ENCODE data around the gene KCNAB3.
A peak's percentile ranks its signal among the peaks of the same experiment; 100 is the strongest.

KCNAB3 gene

GRCh38 chr17:7927596-7927995 is 2.1 kb downstream of the KCNAB3 start:
- H2AFZ ChIP-seq (ENCODE audit: low read depth, low read length), result no peak overlapping the region
- no peak for DNase-seq
- no peak overlapping the region for H3K4ac ChIP-seq (ENCODE audit: low read depth in 1 of 2, low read length in 2 of 2)
- 78% methylated on average over 3 of the region's 3 CpGs for WGBS
- no peak overlapping the region for H4K91ac ChIP-seq (ENCODE audit: low read length)
- H2BK120ac ChIP-seq (ENCODE audit: low read depth, low read length), result no peak overlapping the region
- no peak overlapping the region for H3K14ac ChIP-seq (ENCODE audit: low read length in 2 of 2)
- H2BK12ac ChIP-seq (ENCODE audit: low read length in 2 of 2), result no peak overlapping the region
- H3K18ac ChIP-seq (ENCODE audit: low read depth in 1 of 2, low read length in 2 of 2), result no peak overlapping the region
- no peaks in the 10 kb centered on the region for H3K27me3 ChIP-seq (ENCODE audit: control insufficient read depth in 1 of 2, insufficient read depth in 1 of 2, low read length in 2 of 2)
- H3K27ac ChIP-seq (ENCODE audit: low read length, poor library complexity, severe bottlenecking), result no peak overlapping the region
- no peak overlapping the region for H2BK15ac ChIP-seq (ENCODE audit: low read depth, poor library complexity, severe bottlenecking)
- H2AK5ac ChIP-seq (ENCODE audit: low read length, severe bottlenecking), result no peak overlapping the region
- peaks cover 0 to 16% of the 10 kb centered on the region in 2 experiments for H3K36me3 ChIP-seq (ENCODE audit: control insufficient read depth in 1 of 2, insufficient read depth in 2 of 2, low read depth in 1 of 2, low read length in 2 of 2)
- no peak overlapping the region for H3K9ac ChIP-seq (ENCODE audit: low read length)
- H3K4me3 ChIP-seq (ENCODE audit: insufficient read depth in 1 of 2, low read depth in 1 of 2, low read length in 2 of 2), result no peak overlapping the region
- H4K8ac ChIP-seq (ENCODE audit: low read length), result no peak overlapping the region
- peaks cover 17% of the 10 kb centered on the region for H3K79me1 ChIP-seq (replicated peaks; ENCODE audit: low read length, poor library complexity, severe bottlenecking)
- H3K4me2 ChIP-seq (ENCODE audit: low read length, poor library complexity, severe bottlenecking), result no peak overlapping the region
- peaks cover 21% of the 10 kb centered on the region for H3K4me1 ChIP-seq (ENCODE audit: control insufficient read depth, insufficient read depth, low read depth, low read length)
- H3K23ac ChIP-seq (ENCODE audit: low read length in 2 of 2), result no peak overlapping the region
- H2BK5ac ChIP-seq (ENCODE audit: low read depth, low read length, poor library complexity, severe bottlenecking), result no peak overlapping the region
- no peaks in the 10 kb centered on the region for H3K9me3 ChIP-seq (ENCODE audit: control insufficient read depth, low read length)

GRCh38 chr17:7922845-7923628 is 6.6 kb downstream of the KCNAB3 start:
- no peak overlapping the region for H2AK5ac ChIP-seq (ENCODE audit: low read length, severe bottlenecking)
- WGBS, result 28% methylated on average over 45 of the region's 45 CpGs
- peaks cover 0 to 2% of the 10 kb centered on the region in 2 experiments for H3K36me3 ChIP-seq (ENCODE audit: control insufficient read depth in 1 of 2, insufficient read depth in 2 of 2, low read depth in 1 of 2, low read length in 2 of 2)
- H4K91ac ChIP-seq (ENCODE audit: low read length), result peak overlapping the region; percentile 78
- H3K27me3 ChIP-seq (ENCODE audit: control insufficient read depth in 1 of 2, insufficient read depth in 1 of 2, low read length in 2 of 2), result no peaks in the 10 kb centered on the region
- peaks cover 6% of the 10 kb centered on the region for H3K4me1 ChIP-seq (ENCODE audit: control insufficient read depth, insufficient read depth, low read depth, low read length)
- H2BK15ac ChIP-seq (ENCODE audit: low read depth, poor library complexity, severe bottlenecking), result peak overlapping the region; percentile 83
- no peaks in the 10 kb centered on the region for H3K9me3 ChIP-seq (ENCODE audit: control insufficient read depth, low read length)
- H3K4me2 ChIP-seq (ENCODE audit: low read length, poor library complexity, severe bottlenecking), result peak overlapping the region; percentile 46
- no peak overlapping the region for H3K27ac ChIP-seq (ENCODE audit: low read length, poor library complexity, severe bottlenecking)
- no peak overlapping the region for H3K14ac ChIP-seq (ENCODE audit: low read length in 2 of 2)
- H2BK120ac ChIP-seq (ENCODE audit: low read depth, low read length), result no peak overlapping the region
- H3K9ac ChIP-seq (ENCODE audit: low read length), result peak overlapping the region; percentile 84
- H3K18ac ChIP-seq (ENCODE audit: low read depth in 1 of 2, low read length in 2 of 2), result peak overlapping the region; percentile 58 to 84
- peak overlapping the region; percentile 22 to 24 for H3K4ac ChIP-seq (ENCODE audit: low read depth in 1 of 2, low read length in 2 of 2)
- peak overlapping the region in 1 of 2 experiments; percentile 21 for H2BK12ac ChIP-seq (ENCODE audit: low read length in 2 of 2)
- peak overlapping the region; percentile 83 for H4K8ac ChIP-seq (ENCODE audit: low read length)
- peak; percentile 78 for DNase-seq
- peak overlapping the region in 1 of 2 experiments; percentile 85 for H3K4me3 ChIP-seq (ENCODE audit: insufficient read depth in 1 of 2, low read depth in 1 of 2, low read length in 2 of 2)
- H3K79me1 ChIP-seq (replicated peaks; ENCODE audit: low read length, poor library complexity, severe bottlenecking), result no peaks in the 10 kb centered on the region
- H2AFZ ChIP-seq (ENCODE audit: low read depth, low read length), result peak overlapping the region; percentile 30
- no peak overlapping the region for H3K23ac ChIP-seq (ENCODE audit: low read length in 2 of 2)
- H2BK5ac ChIP-seq (ENCODE audit: low read depth, low read length, poor library complexity, severe bottlenecking), result no peak overlapping the region

- peak overlapping the region in 1 of 2 experiments; percentile 85 for H3K4me3 ChIP-seq (ENCODE audit: insufficient read depth in 1 of 2, low read depth in 1 of 2, low read length in 2 of 2)
Observed at GRCh38 chr17:7922269-7922844, 7.3 kb downstream of the KCNAB3 start.

GRCh38 chr17:7916808-7917207 is 12.8 kb downstream of the KCNAB3 start:
- peak overlapping the region; percentile 89 for H3K9ac ChIP-seq (ENCODE audit: low read length)
- no peak overlapping the region for H2BK120ac ChIP-seq (ENCODE audit: low read depth, low read length)
- whole genome bisulfite sequencing, result 63% methylated on average over 2 of the region's 2 CpGs
- no peaks in the 10 kb centered on the region for H3K27me3 ChIP-seq (ENCODE audit: control insufficient read depth in 1 of 2, insufficient read depth in 1 of 2, low read length in 2 of 2)
- no peak overlapping the region for H3K27ac ChIP-seq (ENCODE audit: low read length, poor library complexity, severe bottlenecking)
- no peak overlapping the region for H2AK5ac ChIP-seq (ENCODE audit: low read length, severe bottlenecking)
- H3K23ac ChIP-seq (ENCODE audit: low read length in 2 of 2), result no peak overlapping the region
- peak overlapping the region in 1 of 2 experiments; percentile 75 for H3K4me3 ChIP-seq (ENCODE audit: insufficient read depth in 1 of 2, low read depth in 1 of 2, low read length in 2 of 2)
- no peak overlapping the region for H2BK12ac ChIP-seq (ENCODE audit: low read length in 2 of 2)
- DNase-seq, result peak; percentile 2
- peaks cover 15% of the 10 kb centered on the region for H3K4me1 ChIP-seq (ENCODE audit: control insufficient read depth, insufficient read depth, low read depth, low read length)
- no peak overlapping the region for H2AFZ ChIP-seq (ENCODE audit: low read depth, low read length)
- H3K14ac ChIP-seq (ENCODE audit: low read length in 2 of 2), result no peak overlapping the region
- H3K79me1 ChIP-seq (replicated peaks; ENCODE audit: low read length, poor library complexity, severe bottlenecking), result peaks cover 2% of the 10 kb centered on the region
- peak overlapping the region; percentile 1 for H4K8ac ChIP-seq (ENCODE audit: low read length)
- no peaks in the 10 kb centered on the region for H3K9me3 ChIP-seq (ENCODE audit: control insufficient read depth, low read length)
- no peak overlapping the region for H3K4me2 ChIP-seq (ENCODE audit: low read length, poor library complexity, severe bottlenecking)
- no peak overlapping the region for H4K91ac ChIP-seq (ENCODE audit: low read length)
- H3K18ac ChIP-seq (ENCODE audit: low read depth in 1 of 2, low read length in 2 of 2), result no peak overlapping the region
- peaks cover 7 to 9% of the 10 kb centered on the region in 2 experiments for H3K36me3 ChIP-seq (ENCODE audit: control insufficient read depth in 1 of 2, insufficient read depth in 2 of 2, low read depth in 1 of 2, low read length in 2 of 2)
- H2BK15ac ChIP-seq (ENCODE audit: low read depth, poor library complexity, severe bottlenecking), result no peak overlapping the region
- H2BK5ac ChIP-seq (ENCODE audit: low read depth, low read length, poor library complexity, severe bottlenecking), result no peak overlapping the region
- no peak overlapping the region for H3K4ac ChIP-seq (ENCODE audit: low read depth in 1 of 2, low read length in 2 of 2)

More at GRCh38 chr17:7922269-7922844, 7.3 kb downstream of the KCNAB3 start:
- Histone ChIP-seq H2BK120ac (ENCODE audit: low read depth, low read length) (no peak overlapping the region), H3K23ac (ENCODE audit: low read length in 2 of 2) (no peak overlapping the region), H3K36me3 (ENCODE audit: control insufficient read depth in 1 of 2, insufficient read depth in 2 of 2, low read depth in 1 of 2, low read length in 2 of 2) (no peaks in the 10 kb centered on the region), H3K18ac (ENCODE audit: low read depth in 1 of 2, low read length in 2 of 2) (peak overlapping the region; percentile 48 to 58), H2BK12ac (ENCODE audit: low read length in 2 of 2) (peak overlapping the region in 1 of 2 experiments; percentile 49), H3K4ac (ENCODE audit: low read depth in 1 of 2, low read length in 2 of 2) (peak overlapping the region; percentile 24 to 78), H3K9ac (ENCODE audit: low read length) (peak overlapping the region; percentile 84), H3K4me1 (ENCODE audit: control insufficient read depth, insufficient read depth, low read depth, low read length) (peaks cover 6% of the 10 kb centered on the region), H2BK15ac (ENCODE audit: low read depth, poor library complexity, severe bottlenecking) (peak overlapping the region; percentile 83), H2AK5ac (ENCODE audit: low read length, severe bottlenecking) (no peak overlapping the region), H3K27me3 (ENCODE audit: control insufficient read depth in 1 of 2, insufficient read depth in 1 of 2, low read length in 2 of 2) (no peaks in the 10 kb centered on the region), H4K8ac (ENCODE audit: low read length) (peak overlapping the region; percentile 83), H3K79me1 (replicated peaks; ENCODE audit: low read length, poor library complexity, severe bottlenecking) (no peaks in the 10 kb centered on the region), H3K14ac (ENCODE audit: low read length in 2 of 2) (peak overlapping the region in 1 of 2 experiments; percentile 20), H3K27ac (ENCODE audit: low read length, poor library complexity, severe bottlenecking) (no peak overlapping the region), H2BK5ac (ENCODE audit: low read depth, low read length, poor library complexity, severe bottlenecking) (no peak overlapping the region), H3K9me3 (ENCODE audit: control insufficient read depth, low read length) (no peaks in the 10 kb centered on the region), H3K4me2 (ENCODE audit: low read length, poor library complexity, severe bottlenecking) (peak overlapping the region; percentile 46), H4K91ac (ENCODE audit: low read length) (peak overlapping the region; percentile 78), H2AFZ (ENCODE audit: low read depth, low read length) (peak overlapping the region; percentile 68)
- no peak for DNase-seq
- WGBS, result 52% methylated on average over 13 of the region's 16 CpGs
